NB4 (cell line): Measurements from ENCODE around the gene CAPN12.

Experiments
- DNase-seq: peaks from one replicate; pipeline ENCODE4 v3.0.0; 2010; ENCODE audit warnings: low read depth
- H3K4me3 ChIP-seq: one replicate; pipeline ENCODE4 v1.5.1; 2011; ENCODE audit warnings: mild to moderate bottlenecking, low read depth, low read length, moderate library complexity
- MYC ChIP-seq: IDR thresholded peaks from 2 replicates; pipeline ENCODE4 v1.6.1; 2011; ENCODE audit warnings: low read depth, low read length
- POLR2A ChIP-seq: IDR thresholded peaks from 2 replicates; pipeline ENCODE4 v1.6.1; 2011; ENCODE audit warnings: mild to moderate bottlenecking; ENCODE audit not compliant: insufficient read length; ENCODE audit errors: extremely low read depth
- TF ChIP-seq, protein P1 (sequence below): IDR thresholded peaks from one replicate; pipeline ENCODE4 v1.5.1; 2012; ENCODE audit warnings: low read depth, low read length
- TF ChIP-seq, protein P2 (sequence below): IDR thresholded peaks from 2 replicates; pipeline ENCODE4 v1.6.1; 2011; ENCODE audit warnings: low read depth, low read length

CAPN12 gene

DNA sequence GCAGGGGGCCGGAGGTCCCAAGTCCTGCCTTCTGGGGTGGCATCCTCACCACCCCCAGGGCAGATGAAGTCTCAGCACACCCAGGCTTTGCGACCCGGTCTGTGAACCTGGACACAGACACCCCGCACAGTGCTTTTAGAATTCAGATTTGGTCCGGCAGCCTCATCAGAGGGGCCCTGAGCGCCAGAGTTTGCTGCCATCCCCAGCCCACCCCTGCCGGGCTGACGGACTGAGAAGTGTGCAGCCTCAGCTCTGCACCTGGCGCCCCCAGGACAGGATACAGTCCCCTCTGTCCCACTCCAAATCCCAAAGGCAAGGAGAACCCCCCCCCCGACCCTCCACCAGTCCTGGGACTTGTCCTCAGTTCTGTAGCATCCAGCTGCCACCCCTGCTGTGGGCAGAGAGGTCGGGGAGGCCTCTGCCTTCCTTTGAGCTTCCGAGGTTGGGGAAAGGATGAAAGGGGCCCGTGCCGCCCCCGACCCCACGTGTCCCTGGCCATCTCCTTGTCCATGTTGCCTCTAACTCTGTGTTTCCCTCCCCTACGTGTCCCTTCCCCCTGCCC lies 16.9 kb downstream of the CAPN12 start:
- TF ChIP-seq, protein P1, sequence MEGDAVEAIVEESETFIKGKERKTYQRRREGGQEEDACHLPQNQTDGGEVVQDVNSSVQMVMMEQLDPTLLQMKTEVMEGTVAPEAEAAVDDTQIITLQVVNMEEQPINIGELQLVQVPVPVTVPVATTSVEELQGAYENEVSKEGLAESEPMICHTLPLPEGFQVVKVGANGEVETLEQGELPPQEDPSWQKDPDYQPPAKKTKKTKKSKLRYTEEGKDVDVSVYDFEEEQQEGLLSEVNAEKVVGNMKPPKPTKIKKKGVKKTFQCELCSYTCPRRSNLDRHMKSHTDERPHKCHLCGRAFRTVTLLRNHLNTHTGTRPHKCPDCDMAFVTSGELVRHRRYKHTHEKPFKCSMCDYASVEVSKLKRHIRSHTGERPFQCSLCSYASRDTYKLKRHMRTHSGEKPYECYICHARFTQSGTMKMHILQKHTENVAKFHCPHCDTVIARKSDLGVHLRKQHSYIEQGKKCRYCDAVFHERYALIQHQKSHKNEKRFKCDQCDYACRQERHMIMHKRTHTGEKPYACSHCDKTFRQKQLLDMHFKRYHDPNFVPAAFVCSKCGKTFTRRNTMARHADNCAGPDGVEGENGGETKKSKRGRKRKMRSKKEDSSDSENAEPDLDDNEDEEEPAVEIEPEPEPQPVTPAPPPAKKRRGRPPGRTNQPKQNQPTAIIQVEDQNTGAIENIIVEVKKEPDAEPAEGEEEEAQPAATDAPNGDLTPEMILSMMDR, result no peak
- no peak for TF ChIP-seq POLR2A
- TF ChIP-seq, protein P2, sequence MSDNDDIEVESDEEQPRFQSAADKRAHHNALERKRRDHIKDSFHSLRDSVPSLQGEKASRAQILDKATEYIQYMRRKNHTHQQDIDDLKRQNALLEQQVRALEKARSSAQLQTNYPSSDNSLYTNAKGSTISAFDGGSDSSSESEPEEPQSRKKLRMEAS, result no peak
- TF ChIP-seq MYC, result no peak
- no peak overlapping the region for H3K4me3 ChIP-seq
- DNase-seq, result no peak

DNA sequence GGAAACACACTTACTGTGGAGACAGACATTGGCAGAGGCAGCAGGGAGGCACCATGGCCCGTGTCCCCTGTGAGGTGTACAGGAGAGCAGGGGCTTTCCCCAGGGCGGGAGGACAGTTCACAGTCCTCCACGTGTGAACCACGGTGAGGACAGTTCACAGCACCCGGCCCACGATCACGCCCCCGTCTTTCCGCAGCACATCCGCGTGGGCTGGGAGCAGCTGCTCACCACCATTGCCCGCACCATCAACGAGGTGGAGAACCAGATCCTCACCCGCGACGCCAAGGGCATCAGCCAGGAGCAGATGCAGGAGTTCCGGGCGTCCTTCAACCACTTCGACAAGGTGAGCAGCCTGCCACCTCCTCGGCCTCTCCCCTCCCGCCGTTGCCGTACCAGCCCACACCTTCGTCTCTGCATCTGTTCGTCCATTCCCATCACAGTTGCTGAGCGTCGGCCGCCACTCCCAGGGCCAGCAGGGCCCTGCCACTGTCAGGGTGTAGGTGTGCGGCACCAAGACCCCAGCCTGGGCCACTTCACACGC lies 17.4 kb downstream of the CAPN12 start:
- no peak overlapping the region for H3K4me3 ChIP-seq
- TF ChIP-seq POLR2A (no peak), MYC (no peak)
- TF ChIP-seq, protein P2, result no peak
- TF ChIP-seq, protein P1, result no peak
- no peak for DNase-seq

DNA sequence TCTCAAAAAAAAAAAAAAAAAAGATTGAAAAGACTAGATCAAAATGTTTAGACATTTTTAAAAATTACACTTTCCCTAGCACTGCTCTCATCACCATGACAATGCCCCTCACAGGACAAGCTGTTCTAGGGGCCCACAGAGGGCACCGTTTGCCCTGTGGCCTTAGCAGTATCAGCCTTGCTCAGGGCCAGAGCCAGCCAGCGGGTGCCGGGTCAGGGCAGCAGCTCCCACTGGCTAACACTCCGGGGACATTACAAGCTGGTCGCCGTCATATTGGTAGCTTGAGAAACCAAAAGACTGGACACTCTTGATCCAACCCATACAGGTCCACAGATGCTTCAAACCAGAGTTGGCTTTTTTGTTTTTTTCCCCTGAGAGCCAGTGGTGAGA lies 18.0 kb downstream of the CAPN12 start:
- no peak overlapping the region for H3K4me3 ChIP-seq
- TF ChIP-seq, protein P1, result no peak
- TF ChIP-seq POLR2A (no peak), MYC (no peak)
- TF ChIP-seq, protein P2, result no peak
- no peak for DNase-seq

DNA sequence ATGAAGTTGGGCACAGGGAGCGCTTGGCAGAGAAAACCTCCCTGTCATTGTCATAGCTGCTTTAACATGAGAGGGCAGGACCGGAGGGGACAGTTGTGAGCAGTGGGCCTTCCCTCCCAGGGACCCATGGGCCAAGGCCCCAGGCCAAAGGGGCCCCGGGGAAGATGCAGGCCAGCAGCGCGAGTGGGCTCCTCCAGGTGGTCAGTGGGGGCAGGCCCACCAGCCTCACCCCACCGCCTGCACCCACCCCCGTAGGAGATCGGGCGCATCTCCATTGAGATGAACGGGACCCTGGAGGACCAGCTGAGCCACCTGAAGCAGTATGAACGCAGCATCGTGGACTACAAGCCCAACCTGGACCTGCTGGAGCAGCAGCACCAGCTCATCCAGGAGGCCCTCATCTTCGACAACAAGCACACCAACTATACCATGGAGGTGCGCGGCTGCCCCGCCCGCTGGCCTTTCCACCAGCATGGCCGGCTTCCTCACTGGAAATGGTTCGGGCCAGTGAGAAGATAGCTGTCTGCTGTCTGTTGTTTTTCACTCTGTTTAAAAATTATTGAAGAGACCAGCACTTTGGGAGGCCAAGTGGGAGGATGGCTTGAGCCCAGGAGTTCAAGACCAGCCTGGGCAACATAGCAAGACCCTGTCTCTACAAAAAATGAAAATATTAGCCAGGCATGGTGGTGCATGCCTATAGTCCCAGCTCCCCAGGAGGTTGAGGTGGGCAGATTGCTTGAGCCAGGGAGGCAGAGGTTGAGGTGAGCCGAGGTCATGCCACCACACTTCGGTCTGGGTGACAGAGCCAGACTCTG lies 18.6 kb downstream of the CAPN12 start:
- DNase-seq, result no peak
- no peak overlapping the region for H3K4me3 ChIP-seq
- TF ChIP-seq POLR2A (no peak), MYC (no peak)
- TF ChIP-seq, protein P1, result no peak
- TF ChIP-seq, protein P2, result no peak

DNA sequence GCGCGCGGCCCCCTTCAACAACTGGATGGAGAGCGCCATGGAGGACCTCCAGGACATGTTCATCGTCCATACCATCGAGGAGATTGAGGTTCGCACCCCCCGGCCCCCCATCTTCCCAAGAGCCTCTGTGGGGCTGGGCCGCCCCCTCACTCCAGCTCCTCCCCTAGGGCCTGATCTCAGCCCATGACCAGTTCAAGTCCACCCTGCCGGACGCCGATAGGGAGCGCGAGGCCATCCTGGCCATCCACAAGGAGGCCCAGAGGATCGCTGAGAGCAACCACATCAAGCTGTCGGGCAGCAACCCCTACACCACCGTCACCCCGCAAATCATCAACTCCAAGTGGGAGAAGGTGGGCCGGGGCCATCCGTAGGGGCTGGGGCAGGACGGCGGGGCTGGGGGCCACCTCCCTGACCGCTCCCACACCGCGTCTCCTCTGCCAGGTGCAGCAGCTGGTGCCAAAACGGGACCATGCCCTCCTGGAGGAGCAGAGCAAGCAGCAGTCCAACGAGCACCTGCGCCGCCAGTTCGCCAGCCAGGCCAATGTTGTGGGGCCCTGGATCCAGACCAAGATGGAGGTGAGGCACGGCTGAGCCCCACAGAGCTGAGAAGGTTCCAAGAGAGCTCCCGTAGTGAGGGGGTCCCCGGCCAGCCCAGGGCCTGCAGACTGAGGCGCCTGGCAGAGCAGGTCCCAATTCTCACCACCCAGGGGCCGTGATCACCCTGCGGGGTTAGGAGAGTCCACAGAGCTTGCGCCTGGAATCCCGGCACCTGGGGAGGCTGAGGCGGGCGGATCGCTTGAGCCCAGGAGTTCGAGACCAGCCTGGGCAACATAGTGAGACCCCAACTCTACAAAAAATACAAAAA lies 20.1 kb downstream of the CAPN12 start:
- no peak overlapping the region for H3K4me3 ChIP-seq
- TF ChIP-seq MYC, result no peak
- no peak for TF ChIP-seq POLR2A
- TF ChIP-seq, protein P1, result no peak
- TF ChIP-seq, protein P2, result no peak
- DNase-seq, result no peak
